ENCODE data around the gene NPAS3. TPM values are rescaled to one million over a fixed set of nuclear protein-coding genes. Genes with fewer than 3 reads are reported as not detected.

NPAS3 gene
- total and polyA plus RNA-seq, 11 donors = 0.15 to 3.4 (median 0.92) TPM

DNA sequence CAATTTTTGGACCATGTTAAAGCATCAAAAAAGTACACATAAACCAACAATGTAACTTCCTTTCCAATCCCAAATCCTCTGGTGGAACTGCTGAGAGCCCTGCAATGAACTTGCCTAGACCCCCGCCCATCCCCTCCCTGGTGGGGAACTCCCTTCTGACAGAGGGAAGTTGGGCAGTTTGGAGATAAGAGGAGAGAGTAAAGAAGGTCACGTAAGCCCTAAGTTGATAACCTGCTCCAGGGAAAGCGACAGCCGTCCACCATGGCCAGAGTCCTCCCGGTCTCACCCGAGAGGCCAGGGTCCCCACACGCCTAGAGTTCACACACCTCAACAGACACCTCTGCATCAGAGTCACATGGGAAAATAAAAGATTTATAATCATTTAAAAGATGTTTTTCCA lies 873.5 kb downstream of the NPAS3 start:
- DNase-seq (no peak), ATAC-seq (no peak)
- TF ChIP-seq POLR2A (IDR thresholded peaks at IDR 0.05) = no peak
- TF ChIP-seq, protein P1, sequence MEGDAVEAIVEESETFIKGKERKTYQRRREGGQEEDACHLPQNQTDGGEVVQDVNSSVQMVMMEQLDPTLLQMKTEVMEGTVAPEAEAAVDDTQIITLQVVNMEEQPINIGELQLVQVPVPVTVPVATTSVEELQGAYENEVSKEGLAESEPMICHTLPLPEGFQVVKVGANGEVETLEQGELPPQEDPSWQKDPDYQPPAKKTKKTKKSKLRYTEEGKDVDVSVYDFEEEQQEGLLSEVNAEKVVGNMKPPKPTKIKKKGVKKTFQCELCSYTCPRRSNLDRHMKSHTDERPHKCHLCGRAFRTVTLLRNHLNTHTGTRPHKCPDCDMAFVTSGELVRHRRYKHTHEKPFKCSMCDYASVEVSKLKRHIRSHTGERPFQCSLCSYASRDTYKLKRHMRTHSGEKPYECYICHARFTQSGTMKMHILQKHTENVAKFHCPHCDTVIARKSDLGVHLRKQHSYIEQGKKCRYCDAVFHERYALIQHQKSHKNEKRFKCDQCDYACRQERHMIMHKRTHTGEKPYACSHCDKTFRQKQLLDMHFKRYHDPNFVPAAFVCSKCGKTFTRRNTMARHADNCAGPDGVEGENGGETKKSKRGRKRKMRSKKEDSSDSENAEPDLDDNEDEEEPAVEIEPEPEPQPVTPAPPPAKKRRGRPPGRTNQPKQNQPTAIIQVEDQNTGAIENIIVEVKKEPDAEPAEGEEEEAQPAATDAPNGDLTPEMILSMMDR (IDR thresholded peaks at IDR 0.05) = no peak
- intact Hi-C loops (cut with DNase I) = no loop called here
- Histone ChIP-seq H3K4me3 (no peak overlapping the region), H3K27ac (no peak overlapping the region), H3K36me3 (no peaks in the 10 kb centered on the region), H3K4me1 (no peaks in the 10 kb centered on the region), H3K27me3 (peaks cover 0 to 13% (median 0%) of the 10 kb centered on the region in 9 donors), H3K9me3 (no peaks in the 10 kb centered on the region)
- WGBS, 4 donors = 66 to 74% (median 69%) methylated on average over 7 of the region's 7 CpGs

DNA sequence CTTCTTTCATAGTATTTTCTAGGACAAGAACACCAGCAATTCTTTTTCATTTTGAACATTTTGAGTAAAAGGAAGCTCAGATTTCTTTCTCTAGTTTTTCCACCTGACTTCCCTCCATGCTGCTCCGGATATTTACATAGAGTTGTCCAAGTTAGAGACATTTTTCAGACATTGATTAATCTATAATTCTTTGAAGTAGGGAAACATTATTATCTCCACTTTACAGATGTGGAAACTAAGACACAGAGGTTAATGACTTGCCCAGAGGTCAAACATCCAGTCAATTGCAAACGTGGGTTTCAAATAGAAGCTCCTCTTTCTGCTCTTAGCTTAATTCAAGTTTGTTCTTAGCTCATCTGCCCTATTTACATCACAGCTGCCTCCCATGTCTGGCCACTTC lies 873.9 kb downstream of the NPAS3 start:
- DNase-seq (no peak), ATAC-seq (no peak)
- intact Hi-C loops (cut with DNase I) = no loop called here
- 50 to 65% (median 57%) methylated on average over 2 of the region's 2 CpGs for WGBS, 4 donors
- no peak overlapping the region for H3K27ac ChIP-seq
- H3K4me3 ChIP-seq = no peak overlapping the region
- H3K27me3 ChIP-seq = peaks cover 0 to 13% (median 0%) of the 10 kb centered on the region in 9 donors
- H3K9me3 ChIP-seq = no peaks in the 10 kb centered on the region
- H3K36me3 ChIP-seq = no peaks in the 10 kb centered on the region
- TF ChIP-seq POLR2A (IDR thresholded peaks at IDR 0.05) = no peak
- TF ChIP-seq, protein P1 (IDR thresholded peaks at IDR 0.05) = no peak
- no peaks in the 10 kb centered on the region for H3K4me1 ChIP-seq

DNA sequence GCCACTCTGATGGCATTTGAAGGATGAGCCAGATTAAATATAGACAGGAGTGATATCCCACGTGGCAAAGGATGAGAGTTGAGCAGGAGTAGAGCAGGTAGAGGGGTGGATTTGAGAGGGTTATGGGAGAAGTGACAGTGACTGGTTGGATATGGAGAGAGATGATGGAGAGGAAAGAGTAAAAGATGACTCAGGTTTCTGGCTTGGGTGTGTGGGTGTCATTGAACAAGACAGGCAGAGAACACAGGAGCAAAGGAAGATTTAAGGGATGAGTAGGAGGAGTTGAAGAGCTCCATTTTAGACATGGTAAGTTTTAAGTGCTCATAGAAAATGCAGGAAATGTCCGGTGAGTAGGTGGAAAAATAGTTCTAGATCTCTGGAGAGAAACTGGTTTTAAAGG lies 875.3 kb downstream of the NPAS3 start:
- DNase-seq (no peak), ATAC-seq (no peak)
- H3K27me3 ChIP-seq = peaks cover 0 to 13% (median 0%) of the 10 kb centered on the region in 9 donors
- H3K9me3 ChIP-seq = no peaks in the 10 kb centered on the region
- 44 to 75% (median 61%) methylated on average over 2 of the region's 2 CpGs for WGBS, 4 donors
- H3K36me3 ChIP-seq = no peaks in the 10 kb centered on the region
- intact Hi-C loops (cut with DNase I) = no loop called here
- no peak overlapping the region for H3K4me3 ChIP-seq
- H3K4me1 ChIP-seq = no peaks in the 10 kb centered on the region
- no peak overlapping the region for H3K27ac ChIP-seq
- TF ChIP-seq POLR2A (IDR thresholded peaks at IDR 0.05) = no peak
- TF ChIP-seq, protein P1 (IDR thresholded peaks at IDR 0.05) = no peak

DNA sequence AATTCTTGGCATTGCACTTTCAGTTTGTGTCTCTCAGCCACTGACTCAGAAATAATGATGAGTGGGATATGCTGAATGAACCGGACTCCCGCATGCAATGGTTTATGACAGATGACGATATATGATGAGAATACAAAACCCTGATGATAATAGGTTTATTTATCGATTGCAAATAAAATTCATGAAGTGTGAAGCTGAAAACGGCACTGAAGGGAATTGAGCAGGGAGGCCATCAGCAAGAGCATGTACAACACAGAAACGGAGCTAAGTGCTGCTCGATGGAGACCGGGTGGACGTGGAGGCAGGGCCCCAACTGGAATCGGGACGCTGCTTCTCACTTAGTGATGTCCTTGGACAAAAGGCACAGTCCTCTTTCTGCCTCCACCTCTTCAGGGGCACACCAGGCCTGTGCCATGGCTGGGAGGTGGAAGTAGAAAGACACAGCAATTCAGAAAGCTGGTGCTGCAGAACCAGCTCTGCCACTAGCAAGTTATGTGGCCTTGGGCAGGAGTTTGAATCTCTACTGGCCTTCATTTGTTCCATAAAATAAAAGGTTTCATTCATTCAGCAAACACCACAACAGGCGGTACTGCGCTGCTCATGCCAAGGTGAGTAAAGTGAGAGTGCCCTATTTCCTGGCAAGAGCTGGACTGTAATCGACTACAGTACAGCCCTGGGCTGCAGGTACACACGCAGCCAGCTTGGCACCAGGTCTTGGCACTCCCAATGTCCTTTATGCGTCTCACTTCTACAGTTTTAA lies 895.2 kb downstream of the NPAS3 start:
- TF ChIP-seq POLR2A (IDR thresholded peaks at IDR 0.05) = no peak
- TF ChIP-seq, protein P1 (IDR thresholded peaks at IDR 0.05) = no peak
- ATAC-seq = no peak
- Histone ChIP-seq H3K4me1 (peaks cover 0 to 8% (median 0%) of the 10 kb centered on the region in 12 donors), H3K4me3 (no peak overlapping the region), H3K9me3 (peaks cover 0 to 3% (median 0%) of the 10 kb centered on the region in 12 donors), H3K27me3 (no peaks in the 10 kb centered on the region), H3K27ac (no peak overlapping the region), H3K36me3 (no peaks in the 10 kb centered on the region)
- intact Hi-C loops (cut with DNase I) = no loop called here
- 85 to 94% (median 88%) methylated on average over 16 of the region's 16 CpGs for WGBS, 4 donors
- DNase-seq = no peak
